ENCODE results near the gene FAM8A1.

Gene FAM8A1

DNA sequence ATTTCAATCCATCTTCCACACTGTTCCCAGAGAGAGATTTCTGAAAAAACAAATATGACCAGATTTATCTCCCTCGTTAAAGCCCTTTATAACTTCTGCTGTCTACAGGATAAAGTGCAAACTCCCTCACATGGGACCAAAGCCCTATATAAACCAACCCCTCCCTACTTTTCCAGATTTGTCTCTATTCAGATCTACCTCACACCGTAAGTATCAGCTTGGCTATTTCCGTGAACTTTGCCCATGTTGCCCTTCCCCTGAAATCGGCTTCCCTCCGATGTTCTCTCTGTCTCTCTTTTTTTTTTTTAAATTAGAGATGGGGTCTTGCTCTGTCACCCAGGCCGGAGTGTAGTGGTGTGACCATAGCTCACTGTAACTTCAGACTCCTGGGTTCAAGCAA, 12.1 kb upstream of the FAM8A1 start:
- DNase-seq (ENCODE audit: low read depth) = no peak
- H3K4me3 ChIP-seq (ENCODE audit: low read depth, low read length) = no peak overlapping the region
- TF ChIP-seq, protein P1, sequence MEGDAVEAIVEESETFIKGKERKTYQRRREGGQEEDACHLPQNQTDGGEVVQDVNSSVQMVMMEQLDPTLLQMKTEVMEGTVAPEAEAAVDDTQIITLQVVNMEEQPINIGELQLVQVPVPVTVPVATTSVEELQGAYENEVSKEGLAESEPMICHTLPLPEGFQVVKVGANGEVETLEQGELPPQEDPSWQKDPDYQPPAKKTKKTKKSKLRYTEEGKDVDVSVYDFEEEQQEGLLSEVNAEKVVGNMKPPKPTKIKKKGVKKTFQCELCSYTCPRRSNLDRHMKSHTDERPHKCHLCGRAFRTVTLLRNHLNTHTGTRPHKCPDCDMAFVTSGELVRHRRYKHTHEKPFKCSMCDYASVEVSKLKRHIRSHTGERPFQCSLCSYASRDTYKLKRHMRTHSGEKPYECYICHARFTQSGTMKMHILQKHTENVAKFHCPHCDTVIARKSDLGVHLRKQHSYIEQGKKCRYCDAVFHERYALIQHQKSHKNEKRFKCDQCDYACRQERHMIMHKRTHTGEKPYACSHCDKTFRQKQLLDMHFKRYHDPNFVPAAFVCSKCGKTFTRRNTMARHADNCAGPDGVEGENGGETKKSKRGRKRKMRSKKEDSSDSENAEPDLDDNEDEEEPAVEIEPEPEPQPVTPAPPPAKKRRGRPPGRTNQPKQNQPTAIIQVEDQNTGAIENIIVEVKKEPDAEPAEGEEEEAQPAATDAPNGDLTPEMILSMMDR (IDR thresholded peaks at IDR 0.05; ENCODE audit: insufficient read depth, low read depth, low read length, missing control alignments) = no peak

DNA sequence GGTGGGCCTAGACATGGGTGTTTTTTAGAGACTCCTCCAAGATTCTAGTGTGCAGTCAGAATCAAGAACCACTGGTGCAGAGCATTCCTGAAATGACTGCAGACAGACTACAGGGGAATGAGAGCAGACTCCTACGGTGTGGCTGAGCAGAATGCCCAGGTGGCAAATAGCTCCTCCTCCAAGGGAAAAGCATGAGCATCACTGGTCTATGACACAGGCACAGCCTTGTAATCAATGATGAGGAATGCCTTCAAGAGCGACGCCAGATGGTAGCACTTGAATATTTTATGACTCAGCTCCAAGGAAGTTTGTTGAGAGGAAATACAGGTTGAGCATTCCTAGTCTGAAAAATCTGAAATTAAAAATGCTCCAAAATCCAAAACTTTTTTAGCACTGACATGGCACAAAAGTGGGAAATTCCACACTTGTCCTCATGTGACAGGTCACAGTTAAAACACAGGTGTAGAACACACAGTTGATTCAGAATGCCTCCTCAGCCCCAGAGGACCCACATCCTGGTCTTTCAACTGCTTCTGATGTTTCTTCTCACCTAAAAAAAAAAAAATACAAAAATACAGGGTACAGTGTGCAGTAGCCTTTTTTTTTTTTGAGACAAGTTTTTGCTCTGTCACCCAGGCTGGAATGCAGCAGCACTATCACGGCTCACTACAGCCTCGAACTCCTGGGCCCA, 10.6 kb upstream of the FAM8A1 start:
- peak; percentile 24 for DNase-seq (ENCODE audit: low read depth)
- no peak overlapping the region for H3K4me3 ChIP-seq (ENCODE audit: low read depth, low read length)
- TF ChIP-seq, protein P1 (IDR thresholded peaks at IDR 0.05; ENCODE audit: insufficient read depth, low read depth, low read length, missing control alignments) = no peak

DNA sequence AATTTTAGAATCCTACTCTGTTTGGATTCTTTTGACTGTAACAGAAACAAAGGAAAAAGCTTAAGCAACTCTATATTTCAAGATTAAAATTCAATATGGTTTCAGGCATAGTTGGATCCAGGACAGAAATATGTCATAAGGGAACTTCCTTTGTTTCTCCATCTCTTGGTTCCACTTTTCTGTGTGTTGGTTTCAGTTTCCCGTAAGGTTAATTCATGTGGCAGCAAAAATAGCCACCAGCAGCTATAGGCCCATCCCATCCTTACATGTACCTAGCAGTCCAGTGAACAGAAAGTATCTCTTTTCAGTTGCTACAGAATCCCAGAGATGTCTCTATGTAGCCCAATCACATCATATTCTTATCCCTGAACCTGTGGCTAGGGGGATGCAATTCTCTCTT, 8.8 kb upstream of the FAM8A1 start:
- DNase-seq (ENCODE audit: low read depth) = peak; percentile 18

DNA sequence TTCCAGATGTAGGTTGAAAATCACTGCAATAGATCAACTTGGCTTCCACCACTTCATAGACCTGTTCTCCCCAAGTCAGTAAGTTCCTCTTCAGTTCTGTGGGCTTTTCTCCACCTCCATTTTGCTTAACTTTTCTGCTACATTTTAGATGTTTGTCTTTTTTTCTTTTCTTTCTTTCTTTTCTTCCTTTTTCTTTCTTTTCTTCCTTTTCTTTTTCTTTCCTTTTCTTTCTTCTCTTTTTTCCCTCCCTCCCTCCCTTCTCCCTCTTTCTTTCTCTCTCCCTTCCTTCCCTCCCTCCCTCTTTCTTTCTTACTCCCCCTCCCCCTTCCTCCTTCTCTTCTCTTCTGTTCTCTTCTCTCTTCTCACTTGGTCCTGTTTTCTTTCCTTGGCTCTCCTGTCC, 6.9 kb upstream of the FAM8A1 start:
- H3K4me3 ChIP-seq (ENCODE audit: low read depth, low read length) = no peak overlapping the region
- DNase-seq (ENCODE audit: low read depth) = no peak

More for the DNA sequence above, 8.8 kb upstream of the FAM8A1 start:
- H3K4me3 ChIP-seq (ENCODE audit: low read depth, low read length) = no peak overlapping the region
- TF ChIP-seq, protein P1 (IDR thresholded peaks at IDR 0.05; ENCODE audit: insufficient read depth, low read depth, low read length, missing control alignments) = no peak

DNA sequence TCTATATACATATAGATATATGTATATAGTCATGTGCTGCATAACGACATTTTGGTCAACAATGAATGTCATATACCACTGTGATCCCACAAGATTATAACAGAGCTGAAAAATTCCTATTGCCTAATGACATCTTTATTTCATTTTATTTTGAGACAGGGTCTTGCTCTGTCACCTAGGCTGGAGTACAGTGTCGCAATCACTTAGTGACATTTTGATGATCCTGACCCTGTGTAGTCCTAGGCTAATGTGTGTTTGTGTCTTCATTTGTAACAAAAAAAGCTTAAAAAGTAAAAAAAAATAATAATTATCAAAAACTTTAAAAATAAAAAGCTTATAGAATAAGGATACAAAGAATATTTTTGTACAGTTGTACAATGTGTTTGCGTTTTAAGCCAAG, 4.0 kb upstream of the FAM8A1 start:
- TF ChIP-seq, protein P1 (IDR thresholded peaks at IDR 0.05; ENCODE audit: insufficient read depth, low read depth, low read length, missing control alignments) = no peak
- DNase-seq (ENCODE audit: low read depth) = no peak
- no peak overlapping the region for H3K4me3 ChIP-seq (ENCODE audit: low read depth, low read length)

More for the DNA sequence above, 6.9 kb upstream of the FAM8A1 start:
- TF ChIP-seq, protein P1 (IDR thresholded peaks at IDR 0.05; ENCODE audit: insufficient read depth, low read depth, low read length, missing control alignments) = no peak

DNA sequence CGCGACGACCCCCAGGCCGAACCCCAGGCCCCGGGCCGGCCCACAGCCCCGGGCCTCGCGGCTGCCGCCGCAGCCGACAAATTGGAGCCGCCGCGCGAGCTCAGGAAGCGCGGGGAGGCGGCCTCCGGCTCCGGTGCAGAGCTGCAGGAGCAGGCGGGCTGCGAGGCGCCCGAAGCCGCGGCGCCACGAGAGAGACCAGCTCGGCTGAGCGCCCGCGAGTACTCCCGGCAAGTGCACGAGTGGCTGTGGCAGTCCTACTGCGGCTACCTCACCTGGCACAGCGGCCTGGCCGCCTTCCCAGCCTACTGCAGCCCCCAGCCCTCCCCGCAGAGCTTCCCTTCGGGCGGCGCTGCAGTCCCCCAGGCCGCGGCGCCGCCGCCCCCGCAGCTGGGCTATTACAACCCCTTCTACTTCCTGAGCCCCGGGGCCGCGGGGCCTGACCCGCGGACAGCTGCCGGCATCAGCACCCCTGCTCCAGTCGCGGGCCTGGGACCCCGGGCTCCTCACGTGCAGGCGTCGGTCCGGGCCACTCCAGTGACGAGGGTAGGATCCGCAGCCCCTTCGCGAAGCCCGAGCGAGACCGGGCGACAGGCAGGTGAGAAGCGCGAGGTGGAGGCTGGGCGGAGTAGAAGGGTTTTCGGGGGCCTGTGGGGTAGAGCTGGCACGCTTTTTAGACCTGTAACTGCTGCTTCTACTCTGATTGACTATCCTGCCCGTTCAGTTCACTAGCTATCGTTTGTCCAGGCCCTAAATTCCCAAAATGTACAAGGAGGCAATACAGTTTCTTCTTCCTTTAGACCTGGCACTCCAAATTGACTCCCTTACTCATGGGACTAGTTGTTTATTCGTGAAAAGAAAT, 654 bp downstream of the FAM8A1 start:
- DNase-seq (ENCODE audit: low read depth) = peak; percentile 67
- peak overlapping the region; percentile 90 for H3K4me3 ChIP-seq (ENCODE audit: low read depth, low read length)
- TF ChIP-seq, protein P1 (IDR thresholded peaks at IDR 0.05; ENCODE audit: insufficient read depth, low read depth, low read length, missing control alignments) = no peak

All from GM12865 (cell line).